ENCODE measurements around the gene ARL2BP.
"Not testable (repeated sequence)": the region's sequence is repeated elsewhere in the genome, so short reads cannot be mapped to it uniquely, and the experiment has no call there.

Gene ARL2BP
- 43.4 to 92.5 (median 50.3) reads per million in 9 experiments for total RNA-seq

DNA sequence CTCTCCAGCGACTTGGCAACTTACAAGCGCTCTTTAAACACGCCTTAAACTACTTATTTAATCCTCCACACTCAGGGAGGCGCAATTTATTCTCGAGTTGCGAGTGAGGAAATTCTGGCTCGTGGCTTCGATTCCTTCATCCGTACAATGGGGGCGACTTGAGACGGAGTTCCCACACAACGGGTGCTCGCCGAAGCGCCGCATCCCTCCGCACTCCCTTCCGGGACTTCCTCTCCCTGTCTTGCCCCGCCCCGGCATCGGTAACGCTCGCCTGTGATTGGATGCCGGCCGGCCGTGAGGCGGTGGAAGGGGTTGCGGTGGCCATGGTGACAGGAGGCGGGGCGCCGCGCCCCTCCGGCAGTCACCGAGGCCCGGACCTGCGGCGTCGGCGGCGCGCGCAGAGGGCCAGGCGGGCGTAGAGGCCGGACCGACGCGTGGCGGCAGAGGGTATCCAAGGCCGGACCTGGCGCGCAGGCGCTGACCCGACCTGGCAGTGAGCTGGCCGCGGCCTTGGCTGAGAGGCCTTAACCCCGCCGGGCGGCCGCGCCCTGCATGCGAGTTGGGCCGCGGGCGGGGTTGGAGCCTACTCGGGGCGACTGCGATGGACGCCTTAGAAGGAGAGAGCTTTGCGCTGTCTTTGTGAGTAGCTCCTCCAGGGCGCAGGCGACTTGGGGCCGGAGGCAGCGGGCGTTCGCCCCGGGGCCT is at the start of gene ARL2BP:
Gene ARL2BP (plus strand): TSS at position 493 of the 705 bp plus-strand sequence. CDS start 109 bp downstream, at position 602.
- ATAC-seq (replicated peaks) (peak; percentile 94), DNase-seq (peak; percentile 94 to 96 (median 96))
- Mint-ChIP-seq H3K27me3 (no peaks in the 10 kb centered on the region), H3K4me3 (peak within 1 kb of the TSS; percentile 90 to 92), H3K27ac (peak within 1 kb of the TSS; percentile 90 to 95), H3K9me3 (no peaks in the 10 kb centered on the region), H3K36me3 (ENCODE audit: insufficient read depth) (peaks cover 30% of the 10 kb centered on the region), H3K4me1 (ENCODE audit: low read depth in 2 of 2) (peaks cover 13 to 14% of the 10 kb centered on the region in 2 donors)

DNA sequence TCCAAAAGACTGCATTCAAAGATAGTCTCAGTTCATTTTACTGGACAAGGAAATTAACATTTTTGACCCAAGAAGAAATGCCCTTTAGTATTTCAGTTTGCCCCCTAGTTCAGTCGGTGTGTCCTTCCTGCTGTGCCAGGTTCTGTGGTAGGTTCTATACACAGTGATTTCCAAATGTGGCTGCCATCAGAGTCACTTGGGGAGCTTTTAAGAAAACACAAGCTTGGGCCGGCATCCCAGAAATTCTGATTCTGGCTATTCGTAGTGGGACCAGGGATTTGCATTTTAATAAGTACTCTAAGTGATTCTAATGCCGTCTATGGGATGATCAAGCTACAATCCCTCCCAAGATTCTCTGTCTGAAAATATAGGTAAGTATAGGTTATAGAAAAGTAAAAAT is 48.8 kb upstream of the ARL2BP start:
- Mint-ChIP-seq H3K4me3 (no peak overlapping the region), H3K27me3 (no peaks in the 10 kb centered on the region), H3K4me1 (ENCODE audit: low read depth in 2 of 2) (peaks cover 9 to 26% of the 10 kb centered on the region in 2 donors), H3K27ac (peak overlapping the region in 1 of 2 donors; percentile 66), H3K9me3 (no peaks in the 10 kb centered on the region), H3K36me3 (ENCODE audit: insufficient read depth) (no peaks in the 10 kb centered on the region)
- DNase-seq (no peak), ATAC-seq (replicated peaks) (no peak)

DNA sequence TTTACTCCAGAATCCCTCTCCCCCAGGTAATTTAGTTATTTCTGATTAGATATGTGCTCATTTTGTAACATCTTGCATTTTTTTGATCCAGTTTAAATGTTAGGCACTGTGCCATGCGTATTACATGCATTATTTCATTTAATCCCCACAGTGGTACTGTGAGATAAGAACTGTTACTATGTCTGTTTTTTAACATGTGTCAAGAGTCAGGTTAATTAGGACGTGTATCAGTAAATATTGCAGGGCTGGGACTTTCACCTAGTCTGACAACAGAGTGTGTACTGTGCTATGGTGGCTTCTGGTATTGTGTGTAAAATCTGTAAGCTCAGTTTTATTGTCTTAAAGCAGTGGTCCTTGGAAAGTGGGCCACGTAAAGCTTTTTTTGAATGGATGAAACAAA is 48.3 kb upstream of the ARL2BP start:
- Mint-ChIP-seq H3K27me3 (no peaks in the 10 kb centered on the region), H3K4me1 (ENCODE audit: low read depth in 2 of 2) (peaks cover 8 to 26% of the 10 kb centered on the region in 2 donors), H3K4me3 (no peak overlapping the region), H3K36me3 (ENCODE audit: insufficient read depth) (peaks cover 2% of the 10 kb centered on the region), H3K9me3 (no peaks in the 10 kb centered on the region), H3K27ac (peak overlapping the region in 1 of 2 donors; percentile 66)
- ATAC-seq (replicated peaks) (no peak), DNase-seq (no peak)

DNA sequence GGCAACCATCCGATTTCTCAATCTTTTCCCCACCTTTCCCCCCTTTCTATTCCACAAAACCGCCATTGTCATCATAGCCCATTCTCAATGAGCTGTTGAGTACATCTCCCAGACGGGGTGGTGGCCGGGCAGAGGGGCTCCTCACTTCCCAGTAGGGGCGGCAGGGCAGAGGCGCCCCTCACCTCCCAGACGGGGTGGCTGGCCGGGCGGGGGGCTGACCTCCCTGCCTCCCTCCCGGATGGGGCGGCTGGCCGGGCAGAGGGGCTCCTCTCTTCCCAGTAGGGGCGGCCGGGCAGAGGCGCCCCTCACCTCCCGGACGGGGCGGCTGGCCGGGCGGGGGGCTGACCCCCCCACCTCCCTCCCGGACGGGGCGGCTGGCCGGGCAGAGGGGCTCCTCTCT is 44.7 kb upstream of the ARL2BP start:
- peaks cover 15% of the 10 kb centered on the region for H3K36me3 Mint-ChIP-seq (ENCODE audit: insufficient read depth)
- H3K27me3 Mint-ChIP-seq; DNase-seq; H3K27ac Mint-ChIP-seq; H3K9me3 Mint-ChIP-seq; H3K4me3 Mint-ChIP-seq; ATAC-seq (replicated peaks): not testable (repeated sequence)
- peaks cover 10 to 21% of the 10 kb centered on the region in 2 donors for H3K4me1 Mint-ChIP-seq (ENCODE audit: low read depth in 2 of 2)

DNA sequence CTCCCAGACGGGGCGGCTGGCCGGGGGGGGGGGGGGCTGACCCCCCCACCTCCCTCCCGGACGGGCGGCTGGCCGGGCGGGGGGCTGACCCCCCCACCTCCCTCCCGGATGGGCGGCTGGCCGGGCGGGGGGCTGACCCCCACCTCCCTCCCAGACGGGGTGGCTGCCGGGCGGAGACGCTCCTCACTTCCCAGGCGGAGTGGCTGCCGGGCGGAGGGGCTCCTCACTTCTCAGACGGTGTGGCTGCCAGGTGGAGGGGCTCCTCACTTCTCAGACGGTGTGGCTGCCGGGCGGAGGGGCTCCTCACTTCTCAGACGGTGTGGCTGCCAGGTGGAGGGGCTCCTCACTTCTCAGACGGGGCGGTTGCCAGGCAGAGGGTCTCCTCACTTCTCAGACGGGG is 44.1 kb upstream of the ARL2BP start:
- not testable (repeated sequence) for H3K27ac Mint-ChIP-seq; ATAC-seq (replicated peaks); H3K27me3 Mint-ChIP-seq; H3K9me3 Mint-ChIP-seq; DNase-seq; H3K4me3 Mint-ChIP-seq
- Mint-ChIP-seq H3K36me3 (ENCODE audit: insufficient read depth) (peaks cover 21% of the 10 kb centered on the region), H3K4me1 (ENCODE audit: low read depth in 2 of 2) (peaks cover 10 to 20% of the 10 kb centered on the region in 2 donors)

DNA sequence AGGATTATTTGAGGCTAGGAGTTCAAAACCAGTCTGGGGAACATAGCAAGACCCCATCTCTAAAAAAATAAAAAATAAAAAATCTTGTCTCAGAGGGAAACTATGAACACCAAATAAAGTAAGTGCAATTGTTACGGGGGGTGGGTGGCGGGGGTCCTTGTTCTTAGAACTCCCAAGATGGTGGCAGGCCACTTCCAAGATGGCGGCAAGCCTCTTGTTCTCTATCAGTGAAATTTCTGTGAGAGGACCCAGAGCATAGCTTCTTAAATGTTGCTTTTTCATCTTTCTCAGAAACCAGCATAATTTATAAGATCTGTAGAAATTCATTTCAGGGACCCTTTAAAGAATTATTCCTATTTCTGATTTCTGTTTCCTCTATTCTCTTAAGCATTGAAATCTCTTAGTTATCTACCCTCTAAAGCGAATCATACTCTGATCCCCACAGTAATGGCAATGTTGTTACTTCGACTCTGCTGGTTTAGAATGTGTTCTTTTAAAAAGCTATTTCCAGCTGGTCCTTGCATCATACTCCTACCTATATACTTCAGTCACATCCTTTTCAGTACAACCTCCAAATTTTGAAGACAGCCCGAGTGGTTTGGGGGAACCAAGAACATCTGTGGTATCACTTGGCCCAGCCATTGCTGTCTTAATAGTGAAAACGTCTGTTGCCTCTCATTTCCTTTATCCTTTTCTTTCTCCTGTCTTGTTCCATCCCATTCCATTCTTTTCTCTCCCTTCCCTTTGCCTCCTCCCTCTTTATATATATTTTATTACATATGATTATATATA is 42.8 kb upstream of the ARL2BP start:
- Mint-ChIP-seq H3K36me3 (ENCODE audit: insufficient read depth) (peaks cover 31% of the 10 kb centered on the region), H3K9me3 (no peaks in the 10 kb centered on the region), H3K27ac (no peak overlapping the region), H3K4me3 (no peak overlapping the region), H3K4me1 (ENCODE audit: low read depth in 2 of 2) (peaks cover 6 to 11% of the 10 kb centered on the region in 2 donors), H3K27me3 (no peaks in the 10 kb centered on the region)
- ATAC-seq (replicated peaks): no peak
- DNase-seq: no peak

DNA sequence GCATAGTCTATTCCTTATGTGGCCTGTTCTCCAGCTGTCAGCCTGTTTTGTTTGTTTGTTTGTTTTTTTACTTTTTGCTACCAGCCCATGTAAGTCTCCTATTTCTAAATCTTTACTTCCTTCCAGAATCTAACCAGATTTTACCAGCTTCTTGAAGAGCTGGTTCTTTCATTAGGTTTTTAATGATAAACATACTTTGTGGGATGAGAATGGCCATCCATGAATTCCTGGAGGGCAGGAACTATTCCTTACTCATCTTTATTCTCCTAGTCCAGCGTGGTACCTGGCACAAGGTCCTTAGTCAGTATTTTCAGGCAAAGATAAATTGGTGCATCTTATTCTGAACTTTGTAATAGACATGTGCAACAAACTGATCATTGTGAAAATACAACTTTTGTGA is 41.6 kb upstream of the ARL2BP start:
- H3K36me3 Mint-ChIP-seq (ENCODE audit: insufficient read depth): peaks cover 39% of the 10 kb centered on the region
- H3K4me1 Mint-ChIP-seq (ENCODE audit: low read depth in 2 of 2): peaks cover 6 to 10% of the 10 kb centered on the region in 2 donors
- no peaks in the 10 kb centered on the region for H3K9me3 Mint-ChIP-seq
- H3K4me3 Mint-ChIP-seq: no peak overlapping the region
- H3K27ac Mint-ChIP-seq: peak overlapping the region in 1 of 2 donors; percentile 5
- DNase-seq (no peak), ATAC-seq (replicated peaks) (no peak)
- no peaks in the 10 kb centered on the region for H3K27me3 Mint-ChIP-seq

DNA sequence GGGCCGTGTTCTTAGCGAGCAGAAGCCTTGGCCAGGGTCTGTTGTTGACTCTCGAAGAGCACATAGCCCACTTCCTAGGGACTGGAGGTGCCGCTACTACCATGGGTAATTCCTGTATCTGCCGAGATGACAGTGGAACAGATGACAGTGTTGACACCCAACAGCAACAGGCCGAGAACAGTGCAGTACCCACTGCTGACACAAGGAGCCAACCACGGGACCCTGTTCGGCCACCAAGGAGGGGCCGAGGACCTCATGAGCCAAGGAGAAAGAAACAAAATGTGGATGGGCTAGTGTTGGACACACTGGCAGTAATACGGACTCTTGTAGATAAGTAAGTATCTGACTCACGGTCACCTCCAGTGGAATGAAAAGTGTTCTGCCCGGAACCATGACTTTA is 40.4 kb upstream of the ARL2BP start:
- no peaks in the 10 kb centered on the region for H3K9me3 Mint-ChIP-seq
- H3K4me3 Mint-ChIP-seq: no peak overlapping the region
- H3K36me3 Mint-ChIP-seq (ENCODE audit: insufficient read depth): peaks cover 51% of the 10 kb centered on the region
- no peaks in the 10 kb centered on the region for H3K27me3 Mint-ChIP-seq
- H3K4me1 Mint-ChIP-seq (ENCODE audit: low read depth in 2 of 2): peaks cover 0 to 1% of the 10 kb centered on the region in 2 donors
- ATAC-seq (replicated peaks) (no peak), DNase-seq (no peak)
- no peak overlapping the region for H3K27ac Mint-ChIP-seq

DNA sequence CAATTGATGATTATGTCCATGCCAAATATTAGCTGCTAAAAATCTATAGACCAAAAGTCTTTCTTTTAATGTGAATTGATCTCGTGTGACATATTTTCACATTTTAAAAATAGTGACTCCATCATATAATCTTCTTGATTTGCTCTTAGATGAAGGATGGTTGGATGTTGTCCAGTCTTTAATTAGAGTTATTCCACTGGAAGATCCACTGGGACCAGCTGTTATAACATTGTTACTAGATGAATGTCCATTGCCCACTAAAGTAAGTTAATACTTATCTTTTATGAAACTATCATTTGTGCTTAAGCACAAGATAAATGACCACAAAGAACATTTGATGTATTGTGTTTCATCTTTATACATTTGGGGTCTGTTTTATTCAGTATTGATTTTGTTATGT is 36.1 kb upstream of the ARL2BP start:
- H3K36me3 Mint-ChIP-seq (ENCODE audit: insufficient read depth): peaks cover 70% of the 10 kb centered on the region
- H3K4me1 Mint-ChIP-seq (ENCODE audit: low read depth in 2 of 2): no peaks in the 10 kb centered on the region
- H3K27me3 Mint-ChIP-seq: no peaks in the 10 kb centered on the region
- no peak overlapping the region for H3K4me3 Mint-ChIP-seq
- H3K9me3 Mint-ChIP-seq: no peaks in the 10 kb centered on the region
- no peak overlapping the region for H3K27ac Mint-ChIP-seq
- DNase-seq: no peak
- ATAC-seq (replicated peaks): no peak

DNA sequence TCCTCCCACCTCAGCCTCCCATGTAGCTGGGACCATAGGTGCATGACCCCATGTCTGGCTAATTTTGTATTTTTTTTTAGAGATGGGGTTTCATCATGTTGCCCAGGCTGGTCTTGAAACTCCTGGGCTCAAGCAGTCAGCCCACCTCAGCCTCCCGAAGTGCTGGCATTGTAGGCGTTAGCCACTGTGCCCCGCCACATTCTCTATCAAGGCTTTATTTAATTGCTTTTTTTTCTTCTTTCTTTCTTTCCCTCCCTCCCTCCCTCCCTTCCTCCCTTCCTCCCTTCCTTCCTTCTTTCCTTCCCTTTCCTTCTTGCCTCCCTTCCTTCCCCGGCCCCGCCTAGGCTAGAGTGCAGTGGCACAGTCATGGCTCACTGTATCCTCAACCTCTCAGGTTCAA is 35.3 kb upstream of the ARL2BP start:
- Mint-ChIP-seq H3K9me3 (no peaks in the 10 kb centered on the region), H3K4me3 (no peak overlapping the region), H3K36me3 (ENCODE audit: insufficient read depth) (peaks cover 73% of the 10 kb centered on the region), H3K27me3 (no peaks in the 10 kb centered on the region), H3K4me1 (ENCODE audit: low read depth in 2 of 2) (peaks cover 0 to 2% of the 10 kb centered on the region in 2 donors), H3K27ac (peak overlapping the region in 1 of 2 donors; percentile 38)
- DNase-seq (no peak), ATAC-seq (replicated peaks) (no peak)

DNA sequence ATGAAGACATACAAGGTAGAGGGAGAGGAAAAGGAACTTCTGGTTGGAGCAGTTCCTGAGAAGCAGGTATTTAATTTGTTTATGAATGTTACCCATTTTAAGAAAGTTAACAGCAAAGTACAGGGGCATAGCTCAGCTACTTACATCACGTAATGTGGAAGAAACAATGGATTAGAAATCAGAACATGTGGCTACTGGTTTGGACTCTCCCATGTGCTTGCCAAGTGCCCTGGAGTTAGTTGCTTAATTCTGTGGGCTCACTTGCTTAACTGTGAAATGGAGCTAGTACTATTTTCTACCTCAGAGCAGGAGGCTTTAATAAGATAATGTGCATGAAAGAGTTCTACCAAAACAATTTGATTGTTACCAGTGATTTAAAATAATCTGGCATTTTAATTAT is 31.6 kb upstream of the ARL2BP start:
- ATAC-seq (replicated peaks): no peak
- Mint-ChIP-seq H3K36me3 (ENCODE audit: insufficient read depth) (peaks cover 71% of the 10 kb centered on the region), H3K4me1 (ENCODE audit: low read depth in 2 of 2) (peaks cover 0 to 3% of the 10 kb centered on the region in 2 donors), H3K9me3 (peaks cover 0 to 5% of the 10 kb centered on the region in 2 donors), H3K27me3 (no peaks in the 10 kb centered on the region), H3K27ac (peak overlapping the region in 1 of 2 donors; percentile 39), H3K4me3 (no peak overlapping the region)
- no peak for DNase-seq

DNA sequence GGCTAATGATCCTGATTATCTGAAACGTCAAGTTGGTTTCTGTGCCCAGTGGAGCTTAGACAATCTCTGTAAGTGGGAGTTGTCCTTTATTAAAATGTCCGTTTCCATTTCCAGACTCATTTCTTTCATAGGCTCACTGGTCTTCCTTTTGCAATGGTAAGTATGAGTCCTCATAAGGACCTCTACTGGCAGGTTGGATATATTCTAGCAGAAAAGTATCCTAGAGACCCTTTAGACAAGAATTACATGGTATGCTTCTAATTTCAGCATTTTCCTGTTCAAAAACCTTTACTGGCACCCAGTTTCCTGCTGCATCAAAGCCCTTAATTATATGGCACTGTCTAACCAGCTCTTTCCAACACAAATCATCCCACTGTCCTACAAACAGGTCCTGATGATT is 28.1 kb upstream of the ARL2BP start:
- no peak overlapping the region for H3K4me3 Mint-ChIP-seq
- H3K36me3 Mint-ChIP-seq (ENCODE audit: insufficient read depth): peaks cover 65% of the 10 kb centered on the region
- no peak for DNase-seq

DNA sequence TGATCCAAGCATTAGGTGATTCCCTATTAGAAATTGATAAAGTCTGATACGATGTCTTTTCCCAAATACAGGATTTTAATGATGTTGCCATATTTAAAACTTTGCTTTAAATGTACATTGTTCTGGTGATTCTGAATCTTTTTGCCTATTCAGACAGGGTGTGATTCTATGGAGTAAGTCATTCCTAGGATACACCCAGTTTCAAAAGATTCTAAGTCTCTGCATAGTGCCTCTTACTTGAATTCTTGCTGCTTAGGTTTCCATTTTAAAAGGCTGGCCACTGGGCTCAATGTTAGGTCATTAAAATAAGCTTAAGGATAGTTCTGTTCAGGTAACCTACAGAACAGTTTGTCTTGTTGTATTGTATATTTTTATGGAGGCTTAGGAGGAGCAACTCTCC is 22.0 kb upstream of the ARL2BP start:
- H3K36me3 Mint-ChIP-seq (ENCODE audit: insufficient read depth): peaks cover 61% of the 10 kb centered on the region
- ATAC-seq (replicated peaks): no peak
- no peaks in the 10 kb centered on the region for H3K9me3 Mint-ChIP-seq
- no peak overlapping the region for H3K27ac Mint-ChIP-seq
- no peaks in the 10 kb centered on the region for H3K27me3 Mint-ChIP-seq
- no peak overlapping the region for H3K4me3 Mint-ChIP-seq
- DNase-seq: no peak
- no peaks in the 10 kb centered on the region for H3K4me1 Mint-ChIP-seq (ENCODE audit: low read depth in 2 of 2)

More for the DNA sequence above, 28.1 kb upstream of the ARL2BP start:
- no peak for ATAC-seq (replicated peaks)
- Mint-ChIP-seq H3K4me1 (ENCODE audit: low read depth in 2 of 2) (peaks cover 0 to 3% of the 10 kb centered on the region in 2 donors), H3K27me3 (no peaks in the 10 kb centered on the region), H3K9me3 (peaks cover 0 to 5% of the 10 kb centered on the region in 2 donors), H3K27ac (no peak overlapping the region)
